GM21526 (cell line): Measurements from ENCODE around the gene TGFB3.
A peak's percentile ranks its signal among the peaks of the same experiment; 100 is the strongest.
"Not testable (repeated sequence)": the region's sequence is repeated elsewhere in the genome, so short reads cannot be mapped to it uniquely, and the experiment has no call there.

Source experiments
- ATAC-seq: cut with Tn5 transposase; IDR thresholded peaks from one replicate; pipeline ENCODE4 v1.9.1; 2021; ENCODE audit warnings: moderate library complexity; ENCODE audit not compliant: unreplicated experiment, low FRiP score

The TGFB3 gene

DNA sequence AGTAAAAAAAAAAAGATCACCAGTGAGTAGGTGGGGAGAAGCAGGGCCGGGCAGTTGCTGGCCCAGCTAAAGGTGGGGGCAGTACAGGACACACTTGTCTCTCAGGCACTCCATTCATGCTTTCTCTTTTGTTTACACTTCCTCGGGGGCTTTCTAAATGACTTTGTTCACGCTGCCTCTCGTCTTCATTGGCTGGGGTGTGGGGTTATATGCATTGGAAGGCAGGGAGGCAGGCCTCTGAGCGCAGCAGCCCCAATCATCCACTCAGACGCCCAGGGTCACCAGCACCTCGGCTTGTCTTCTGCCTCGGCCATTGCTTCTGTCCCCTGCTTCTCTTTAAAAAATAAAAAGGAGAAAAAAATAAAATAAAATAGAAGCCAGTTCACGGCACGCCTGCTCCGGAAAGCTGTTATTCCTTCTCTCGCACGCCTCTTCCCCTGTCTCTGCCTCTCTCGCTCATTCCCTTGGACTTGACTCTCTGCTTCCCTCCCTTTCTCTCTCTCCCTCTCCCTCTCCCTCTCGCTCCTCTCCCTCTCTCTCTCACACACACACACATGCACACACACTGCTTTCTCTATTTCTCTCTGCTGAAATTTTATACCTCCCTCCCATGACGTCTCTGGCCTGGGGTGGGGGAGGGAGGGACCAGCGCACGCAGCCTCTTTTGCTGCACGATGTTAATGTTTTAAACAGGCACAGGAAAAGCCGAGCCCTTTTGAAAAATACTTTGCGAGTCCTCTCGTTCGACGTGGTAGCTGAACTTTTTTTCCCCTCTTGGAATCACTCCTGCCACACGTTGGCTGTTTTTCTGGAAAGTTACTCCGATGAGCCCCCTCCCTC, at the start of gene TGFB3:
TGFB3 (minus strand) TSS at position 570 of the 840 bp plus-strand sequence. CDS start 1,102 bp downstream, outside the sequence.
- ATAC-seq, result no peak

DNA sequence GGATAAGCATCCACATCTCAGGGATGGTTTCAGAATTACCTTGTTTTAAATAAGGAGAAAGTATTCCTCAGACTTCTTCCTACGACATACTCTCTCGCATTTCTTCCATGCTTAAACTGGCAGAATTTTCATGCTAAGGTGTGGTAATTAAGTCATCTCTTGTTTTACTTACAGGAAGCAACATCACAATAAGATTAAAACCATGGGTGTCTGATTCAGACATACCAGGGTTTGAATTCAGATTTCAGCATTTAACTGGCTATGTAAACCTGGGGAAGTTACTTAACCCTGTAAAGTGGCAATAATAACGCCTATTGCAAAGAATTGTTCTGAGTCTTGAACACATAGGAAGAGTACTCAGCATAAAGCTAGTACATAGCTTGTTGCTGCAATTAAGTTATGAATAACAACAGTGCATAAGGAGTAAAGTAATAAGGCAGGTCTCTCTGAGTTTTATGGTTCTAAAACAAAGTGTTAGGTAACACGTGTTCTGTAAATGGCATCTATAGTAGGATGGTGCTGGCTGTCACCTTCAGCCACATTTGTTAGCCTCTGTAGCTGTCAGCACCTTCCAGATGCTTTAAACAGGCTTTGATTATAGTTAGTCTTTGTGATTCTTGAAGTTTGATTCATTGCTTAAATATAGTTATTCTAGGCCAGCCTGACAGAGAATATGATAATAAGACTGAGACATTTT, 42.6 kb upstream of the TGFB3 start:
- no peak for ATAC-seq

DNA sequence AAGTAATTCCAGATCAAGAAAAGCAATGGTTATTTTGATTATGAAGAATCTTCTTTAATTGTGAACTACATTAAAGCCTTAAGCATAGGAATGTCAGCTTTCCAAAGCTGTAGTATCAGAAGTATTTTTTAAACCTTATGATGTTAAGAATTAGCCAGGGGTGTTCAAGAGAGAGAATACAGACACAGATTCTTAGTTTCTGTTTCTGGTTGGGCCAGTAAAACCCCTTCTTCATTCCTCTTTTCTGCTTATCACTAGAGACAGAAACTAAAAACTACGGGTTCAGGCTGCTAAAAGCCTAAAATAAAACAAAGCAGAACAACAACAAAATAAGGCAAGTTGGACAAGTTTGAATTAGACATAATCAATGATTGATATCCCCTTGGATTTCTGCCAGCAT, 42.0 kb upstream of the TGFB3 start:
- no peak for ATAC-seq

DNA sequence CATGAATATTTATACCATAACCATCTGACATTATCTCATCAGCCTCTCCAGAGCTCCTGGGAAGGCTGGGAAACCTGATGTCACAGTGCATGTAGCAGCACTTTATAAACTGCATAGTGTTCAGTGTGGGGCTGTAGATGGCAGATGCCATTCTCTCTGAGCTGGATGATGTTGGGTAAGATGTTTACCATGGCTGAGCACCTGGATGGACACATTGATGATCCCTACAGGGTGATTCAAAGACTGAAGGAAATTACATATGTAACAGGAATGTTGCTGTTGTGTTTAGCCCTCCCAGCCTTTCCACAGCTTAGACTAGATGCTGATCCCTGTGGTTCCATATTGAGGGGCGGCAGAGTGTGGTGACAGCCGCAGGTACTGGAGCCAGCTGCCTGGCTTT, 41.2 kb upstream of the TGFB3 start:
- ATAC-seq, result no peak

DNA sequence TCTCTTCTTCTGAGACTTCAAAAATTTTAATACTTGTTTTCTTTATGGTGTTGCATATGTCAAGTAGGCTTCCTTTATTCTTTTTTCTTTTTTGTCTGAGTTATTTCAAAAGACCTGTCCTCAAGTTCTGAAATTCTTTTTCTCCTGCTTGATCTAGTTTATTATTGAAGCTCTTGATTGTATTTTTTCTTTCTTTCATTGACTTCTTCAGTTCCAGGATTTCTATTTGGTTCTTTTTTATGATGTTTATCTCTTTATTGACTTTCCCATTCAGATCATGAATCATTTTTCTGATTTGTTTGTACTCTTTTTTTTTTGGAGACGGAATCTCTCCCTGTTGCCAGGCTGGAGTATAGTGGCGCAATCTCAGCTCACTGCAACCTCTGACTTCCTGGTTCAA, 37.9 kb upstream of the TGFB3 start:
- no peak for ATAC-seq

DNA sequence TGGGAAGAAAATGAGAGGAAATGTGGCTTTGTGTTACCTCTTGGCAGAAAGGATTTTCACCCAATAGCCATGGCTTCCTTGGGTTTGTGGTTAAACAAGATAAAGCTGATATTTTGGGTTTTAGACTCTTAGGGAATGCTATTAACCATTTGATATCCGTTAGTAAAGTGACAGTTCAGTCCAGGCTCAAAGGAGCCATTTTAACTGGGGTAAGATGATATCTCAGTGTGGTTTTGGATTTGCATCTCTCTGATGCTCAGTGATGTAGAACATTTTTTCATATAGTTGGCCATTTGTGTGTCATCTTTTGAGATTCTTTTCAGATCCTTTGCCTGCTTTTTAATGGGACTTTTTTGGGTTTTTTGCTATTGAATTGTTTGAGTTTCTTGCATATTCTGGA, 33.9 kb upstream of the TGFB3 start:
- ATAC-seq, result no peak

DNA sequence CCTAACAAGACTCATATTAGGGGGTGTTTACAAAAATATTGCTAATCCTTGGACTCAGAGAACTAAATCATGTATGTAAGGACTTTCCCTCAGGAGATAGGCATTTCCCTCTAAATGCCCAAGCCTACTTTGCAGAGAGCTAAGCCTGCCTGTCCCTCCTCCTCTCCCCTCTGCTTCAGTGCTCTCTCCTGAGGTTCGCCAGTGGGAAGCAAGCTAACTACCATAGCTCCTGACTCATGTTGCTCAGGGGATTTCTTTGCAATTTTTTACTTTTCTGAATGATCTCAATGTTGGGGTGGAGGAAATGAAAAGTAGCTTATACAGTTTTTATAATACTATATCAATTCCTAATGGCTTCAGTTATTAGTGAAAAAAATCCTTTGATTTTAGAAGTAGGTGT, 33.4 kb upstream of the TGFB3 start:
- ATAC-seq, result no peak

DNA sequence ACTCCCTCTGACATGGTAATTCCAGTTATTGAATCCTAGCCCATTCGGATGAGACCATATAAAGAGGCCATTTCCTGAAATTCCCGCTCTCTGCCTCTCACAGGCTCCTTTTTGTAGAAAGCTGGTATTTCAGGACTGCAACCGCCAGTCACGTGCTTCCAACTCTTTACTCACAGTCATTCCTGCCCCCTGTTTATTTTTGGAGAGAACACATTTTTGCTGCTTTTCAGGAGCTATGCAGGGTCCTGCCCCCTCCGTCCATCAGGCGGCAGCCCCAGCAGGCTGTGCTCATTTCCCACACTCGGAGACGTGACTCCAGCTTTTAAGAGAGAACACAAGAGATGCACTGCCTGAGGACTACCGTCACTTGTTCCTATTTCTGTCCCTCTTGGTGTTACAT, 30.6 kb upstream of the TGFB3 start:
- ATAC-seq, result no peak

DNA sequence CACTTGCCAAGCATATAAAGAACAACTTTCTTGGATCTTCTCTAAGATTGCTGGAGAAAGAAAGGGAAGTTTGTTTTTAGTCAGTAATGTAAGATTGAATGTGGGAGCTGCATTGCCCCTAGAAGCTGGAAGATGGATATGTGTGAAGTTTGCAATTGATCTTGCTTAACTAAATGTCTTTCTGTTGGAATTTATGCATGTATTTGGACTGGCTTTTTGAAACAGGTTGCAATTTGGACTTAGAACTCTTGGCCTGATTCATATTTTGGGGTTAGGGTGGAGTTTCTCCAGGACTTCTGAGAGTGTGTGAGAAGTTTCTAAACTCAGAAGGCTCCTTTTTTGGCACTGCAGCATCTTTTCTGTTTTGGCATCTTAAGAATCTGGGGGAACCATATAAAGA, 30.1 kb upstream of the TGFB3 start:
- no peak for ATAC-seq

DNA sequence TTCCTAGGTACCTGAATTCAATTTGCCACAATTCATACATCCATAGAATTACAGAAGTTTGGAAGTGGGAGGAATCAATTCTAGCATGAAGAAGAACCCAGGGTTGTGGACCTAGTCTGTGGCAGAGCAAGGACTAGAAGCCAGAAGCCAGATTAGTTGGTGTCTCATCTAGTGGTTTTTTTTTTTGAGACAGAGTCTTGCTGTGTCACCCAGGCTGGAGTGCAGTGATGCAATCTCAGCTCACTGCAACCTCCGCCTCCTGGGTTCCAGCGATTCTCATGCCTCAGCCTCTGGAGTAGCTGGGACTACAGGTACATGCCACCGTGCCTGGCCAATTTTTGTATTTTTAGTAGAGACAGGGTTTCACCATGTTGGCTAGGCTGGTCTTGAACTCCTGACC, 27.8 kb upstream of the TGFB3 start:
- not testable (repeated sequence) for ATAC-seq

DNA sequence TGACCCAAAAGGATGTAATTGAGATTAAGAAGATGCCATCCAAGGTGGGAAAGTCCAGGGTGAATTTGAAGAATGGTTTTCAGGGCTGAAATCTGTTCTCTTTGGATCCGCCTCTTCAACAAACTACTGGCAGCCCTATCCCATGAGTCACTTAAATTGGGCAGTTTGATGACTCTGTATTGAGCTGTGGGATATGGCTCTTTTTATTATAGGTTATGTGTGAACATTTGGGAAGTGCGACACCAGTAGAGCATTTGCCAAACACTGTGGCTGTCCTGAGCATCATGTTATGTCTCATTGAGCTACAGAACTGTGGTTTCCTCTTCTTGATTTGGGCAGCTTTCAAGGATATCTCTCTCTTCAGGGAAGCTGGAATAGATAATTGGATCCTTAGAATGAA, 26.1 kb upstream of the TGFB3 start:
- no peak for ATAC-seq

DNA sequence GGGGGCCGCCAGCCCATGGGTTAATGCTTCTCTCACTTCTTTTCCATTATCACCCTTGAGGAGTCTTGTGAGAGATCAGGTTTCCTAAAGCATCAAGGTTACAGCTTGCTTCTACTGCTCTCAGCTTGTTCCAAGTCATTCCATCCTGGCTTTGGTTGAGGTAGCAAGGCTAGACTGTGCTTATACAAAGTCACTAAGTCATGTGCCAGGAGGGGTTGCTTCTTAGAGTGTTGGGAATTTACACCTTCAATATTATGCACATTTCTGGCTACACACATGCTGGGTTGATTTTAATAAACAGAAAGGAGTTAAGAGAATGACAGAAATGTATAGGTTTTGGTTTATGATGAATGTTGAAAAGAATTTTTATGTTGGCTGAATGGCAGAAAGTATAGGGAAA, 25.6 kb upstream of the TGFB3 start:
- no peak for ATAC-seq

DNA sequence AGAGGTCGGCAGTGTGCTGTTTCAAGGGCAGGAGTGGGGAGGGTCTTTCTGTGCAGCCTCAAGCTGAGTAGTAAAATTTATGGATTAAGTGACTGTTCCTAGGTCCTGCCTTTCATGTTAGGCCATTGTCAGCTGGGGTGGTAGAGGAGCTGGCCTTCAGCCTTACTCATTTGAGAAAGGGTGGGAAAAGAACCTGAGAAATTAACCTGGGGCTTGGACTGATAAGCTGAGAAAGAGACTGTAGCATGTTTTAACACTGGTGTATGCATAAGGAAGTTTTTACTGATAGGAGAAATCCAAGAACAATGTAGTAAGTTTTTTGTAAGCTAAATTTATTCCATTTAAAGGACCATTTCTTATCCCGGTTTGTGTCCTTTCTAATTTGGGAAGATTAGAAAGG, 24.5 kb upstream of the TGFB3 start:
- no peak for ATAC-seq

DNA sequence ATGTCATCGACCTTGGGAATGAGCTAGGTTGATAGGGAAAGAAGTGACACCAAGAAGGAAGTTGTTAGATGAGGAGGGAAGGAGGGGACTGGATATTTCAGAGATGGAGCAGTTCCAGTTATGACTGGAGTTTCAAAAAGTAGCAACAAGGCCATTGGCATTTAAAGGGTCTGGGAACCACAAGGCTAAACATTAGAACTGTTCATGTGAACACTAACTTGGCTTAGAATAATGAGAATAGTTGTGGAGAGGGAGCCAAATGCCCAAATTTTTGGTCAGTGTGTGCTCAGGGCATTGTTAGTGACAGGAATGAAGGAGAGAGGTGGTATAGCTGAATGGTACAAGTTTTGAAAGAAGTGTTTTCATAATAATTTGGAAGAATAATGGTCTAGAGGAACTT, 20.6 kb upstream of the TGFB3 start:
- no peak for ATAC-seq

DNA sequence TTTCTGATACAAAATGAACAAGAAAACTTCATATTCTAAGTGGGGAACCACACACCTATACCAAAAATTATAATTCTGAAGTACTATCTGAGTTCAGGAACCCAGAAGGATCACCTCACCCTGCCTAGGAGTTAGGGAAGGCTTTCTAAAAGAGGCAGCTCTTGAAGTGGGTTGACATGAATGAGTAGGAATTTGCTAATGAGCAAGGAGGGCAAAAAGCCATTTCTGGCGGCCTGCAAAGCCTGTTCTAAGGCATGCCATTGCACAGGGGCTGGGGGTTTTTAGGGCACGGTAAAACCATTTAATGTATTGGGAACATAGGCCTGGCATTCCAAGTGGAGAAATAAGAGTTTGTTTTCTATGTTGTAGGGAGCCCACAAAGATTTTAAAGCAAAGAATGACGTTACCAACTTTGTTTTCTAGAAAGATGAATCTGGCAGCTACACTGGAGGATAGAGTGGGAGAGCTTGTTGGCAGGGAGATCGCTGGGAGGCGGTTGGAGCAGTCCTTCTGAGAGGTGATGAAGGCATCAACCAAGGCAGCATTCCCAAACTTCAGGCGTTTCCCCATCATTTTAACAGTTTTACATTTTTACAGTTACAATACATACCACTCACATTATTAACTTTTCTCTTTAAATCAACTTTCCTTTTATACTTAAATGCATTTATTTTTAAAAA, 17.9 kb upstream of the TGFB3 start:
- no peak for ATAC-seq

DNA sequence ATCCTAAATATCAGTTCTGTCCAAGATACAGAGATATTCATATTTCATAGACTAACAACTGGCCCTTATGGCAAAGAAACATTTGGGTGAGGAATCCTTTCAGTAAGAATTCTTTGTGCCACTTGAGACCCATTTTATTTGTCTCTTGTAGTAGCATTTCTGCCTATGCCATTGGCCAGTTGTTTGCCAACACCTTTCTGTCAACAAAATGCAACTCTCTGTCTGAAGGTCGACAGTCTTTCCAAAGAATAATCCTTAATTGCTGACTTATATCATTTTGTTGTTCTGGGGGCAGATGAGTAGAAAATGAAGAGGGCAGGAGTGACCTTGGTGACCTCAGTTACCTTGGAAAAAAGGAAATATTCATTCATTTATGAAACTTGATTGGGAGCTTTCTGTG, 14.7 kb upstream of the TGFB3 start:
- no peak for ATAC-seq

DNA sequence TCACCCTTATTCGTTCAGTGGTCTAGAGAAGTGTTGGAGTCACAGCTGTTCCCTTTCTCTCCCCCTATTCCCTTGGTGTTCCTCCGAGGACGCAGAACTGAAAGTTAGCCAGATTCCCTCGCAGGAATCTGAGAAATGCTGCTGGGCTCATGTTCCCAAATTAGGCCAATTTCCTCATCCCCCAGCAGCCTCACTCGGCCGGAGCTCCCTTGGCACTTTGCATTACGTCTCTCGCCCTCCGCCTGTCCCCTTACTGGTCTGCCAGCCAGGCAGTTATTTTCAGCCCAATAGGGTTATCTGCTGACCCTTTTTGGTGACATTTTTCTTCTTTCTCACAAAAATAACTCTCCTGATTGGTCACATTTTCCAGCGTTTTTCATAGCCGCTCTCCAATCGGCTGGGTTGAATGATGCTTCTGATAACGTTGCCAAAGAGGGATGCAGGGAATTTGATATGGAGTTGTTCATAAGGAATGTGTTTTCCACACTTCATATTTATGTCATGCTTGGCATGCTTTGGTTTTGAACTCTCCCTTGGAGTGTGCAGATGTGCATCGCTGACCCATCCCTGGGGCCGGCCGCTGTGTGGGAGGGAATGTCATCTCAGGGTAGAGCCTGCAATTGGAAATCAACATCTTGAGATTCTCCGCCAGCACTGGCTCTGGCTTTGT, 13.7 kb upstream of the TGFB3 start:
- no peak for ATAC-seq

DNA sequence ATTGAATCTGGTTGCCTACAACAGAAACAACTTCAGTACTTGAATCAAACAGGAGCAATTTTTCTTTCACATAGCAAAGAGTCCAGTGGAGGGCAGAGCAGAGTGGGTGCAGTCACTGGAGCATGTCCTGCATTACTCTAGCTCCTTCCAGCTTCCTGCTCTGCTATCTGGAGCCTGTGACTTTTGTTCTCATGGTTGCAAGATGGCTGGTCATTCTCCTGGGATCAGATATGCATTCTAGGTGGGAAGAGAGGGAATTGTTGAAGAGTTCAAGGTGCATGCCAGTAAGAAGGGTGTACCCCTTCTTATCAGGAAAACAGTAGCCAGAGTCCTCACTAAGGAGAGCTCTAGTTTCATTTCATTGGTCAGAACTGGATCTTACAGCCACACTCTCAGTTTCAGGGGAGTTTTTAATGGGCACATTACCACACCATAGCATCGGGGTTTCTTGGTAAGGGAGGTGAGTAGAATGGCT, 11.8 kb upstream of the TGFB3 start:
- peak; percentile 47 for ATAC-seq

DNA sequence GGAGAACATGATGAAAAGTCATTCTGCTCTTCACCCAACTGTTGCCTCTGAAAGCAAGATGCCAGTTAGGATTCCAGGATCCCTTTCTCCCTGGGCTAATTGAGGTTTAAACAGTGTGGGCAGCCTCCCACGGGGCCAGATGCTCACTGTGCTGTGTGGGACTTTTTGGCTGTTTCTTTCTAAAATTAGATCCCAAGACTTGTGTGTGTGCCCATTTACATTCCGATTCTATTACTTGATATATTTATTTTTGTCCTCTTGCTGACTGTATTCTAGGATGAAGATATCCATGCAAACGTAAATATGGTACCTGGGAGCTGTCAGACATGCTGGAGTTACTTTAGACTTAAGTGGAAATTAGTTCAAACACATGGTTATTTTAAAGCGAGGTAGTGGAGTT, 10.0 kb upstream of the TGFB3 start:
- no peak for ATAC-seq

DNA sequence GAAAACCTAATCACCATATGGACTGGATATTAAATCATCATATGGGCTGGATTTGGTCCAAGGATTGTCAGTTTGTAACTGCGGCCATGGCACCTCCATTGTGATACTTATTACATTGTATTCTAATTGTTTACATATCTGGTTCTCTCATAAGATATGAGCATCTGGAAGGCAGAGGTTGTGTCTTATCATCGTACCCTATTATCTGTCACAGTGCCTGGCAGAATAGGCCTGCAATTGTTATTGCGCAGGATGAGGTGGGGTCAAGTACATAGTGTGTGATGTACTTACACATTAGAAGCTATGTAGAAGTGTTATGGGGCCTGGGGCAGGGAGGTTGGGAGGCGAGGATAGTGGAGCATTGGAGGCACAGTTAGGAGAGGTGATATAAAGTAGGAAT, 8.5 kb upstream of the TGFB3 start:
- no peak for ATAC-seq

DNA sequence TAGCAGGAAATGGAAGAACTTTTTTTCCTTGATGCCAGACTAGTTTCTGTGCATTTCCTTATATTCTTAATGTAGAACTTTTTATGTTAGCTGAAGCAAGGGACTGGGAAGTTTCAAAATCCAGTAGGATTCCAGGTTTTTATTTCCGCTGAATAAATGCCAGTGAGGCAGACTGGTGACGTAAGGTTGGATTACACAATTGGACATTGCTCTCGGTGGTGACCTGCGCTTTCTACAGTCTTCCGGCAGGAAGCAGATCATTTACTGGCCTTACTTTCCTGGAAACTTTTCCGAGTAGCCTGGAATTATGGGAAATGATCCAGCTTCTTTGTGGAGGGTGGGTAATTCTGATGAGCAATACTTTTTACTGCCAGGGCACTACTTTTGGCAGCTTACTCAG, 7.3 kb upstream of the TGFB3 start:
- no peak for ATAC-seq
